NB4 (cell line): Measurements from ENCODE around the gene MYRF.

Experiments used
- MYC ChIP-seq: IDR thresholded peaks from 2 replicates; pipeline ENCODE4 v1.6.1; 2011; ENCODE audit warnings: low read depth, low read length
- POLR2A ChIP-seq: IDR thresholded peaks from 2 replicates; pipeline ENCODE4 v1.6.1; 2011; ENCODE audit warnings: mild to moderate bottlenecking; ENCODE audit not compliant: insufficient read length; ENCODE audit errors: extremely low read depth
- TF ChIP-seq, protein P1 (sequence below): IDR thresholded peaks from one replicate; pipeline ENCODE4 v1.5.1; 2012; ENCODE audit warnings: low read depth, low read length
- TF ChIP-seq, protein P2 (sequence below): IDR thresholded peaks from 2 replicates; pipeline ENCODE4 v1.6.1; 2011; ENCODE audit warnings: low read depth, low read length

DNA sequence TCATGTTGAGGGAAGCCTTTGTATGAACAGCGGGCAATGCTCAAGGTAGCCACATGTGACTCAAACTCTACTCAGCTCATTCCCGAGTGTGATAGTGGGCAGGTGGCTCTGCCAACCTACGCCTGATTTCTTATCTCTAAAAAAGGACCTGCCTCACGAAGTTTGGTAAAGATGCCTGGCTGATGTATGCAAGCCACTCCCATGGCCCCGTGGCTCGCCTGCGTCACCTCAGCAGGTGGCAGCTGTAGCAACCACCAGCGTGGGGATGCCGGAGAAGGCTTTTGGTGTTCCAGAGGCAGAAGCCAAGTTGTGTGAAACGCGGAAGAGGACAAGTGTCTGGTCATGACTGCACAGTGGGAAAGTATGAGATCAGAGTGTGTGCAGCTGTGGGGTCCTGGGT lies 81.0 kb downstream of the MYRF start:
- TF ChIP-seq, protein P1, sequence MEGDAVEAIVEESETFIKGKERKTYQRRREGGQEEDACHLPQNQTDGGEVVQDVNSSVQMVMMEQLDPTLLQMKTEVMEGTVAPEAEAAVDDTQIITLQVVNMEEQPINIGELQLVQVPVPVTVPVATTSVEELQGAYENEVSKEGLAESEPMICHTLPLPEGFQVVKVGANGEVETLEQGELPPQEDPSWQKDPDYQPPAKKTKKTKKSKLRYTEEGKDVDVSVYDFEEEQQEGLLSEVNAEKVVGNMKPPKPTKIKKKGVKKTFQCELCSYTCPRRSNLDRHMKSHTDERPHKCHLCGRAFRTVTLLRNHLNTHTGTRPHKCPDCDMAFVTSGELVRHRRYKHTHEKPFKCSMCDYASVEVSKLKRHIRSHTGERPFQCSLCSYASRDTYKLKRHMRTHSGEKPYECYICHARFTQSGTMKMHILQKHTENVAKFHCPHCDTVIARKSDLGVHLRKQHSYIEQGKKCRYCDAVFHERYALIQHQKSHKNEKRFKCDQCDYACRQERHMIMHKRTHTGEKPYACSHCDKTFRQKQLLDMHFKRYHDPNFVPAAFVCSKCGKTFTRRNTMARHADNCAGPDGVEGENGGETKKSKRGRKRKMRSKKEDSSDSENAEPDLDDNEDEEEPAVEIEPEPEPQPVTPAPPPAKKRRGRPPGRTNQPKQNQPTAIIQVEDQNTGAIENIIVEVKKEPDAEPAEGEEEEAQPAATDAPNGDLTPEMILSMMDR: no peak
- no peak for TF ChIP-seq POLR2A
- TF ChIP-seq, protein P2, sequence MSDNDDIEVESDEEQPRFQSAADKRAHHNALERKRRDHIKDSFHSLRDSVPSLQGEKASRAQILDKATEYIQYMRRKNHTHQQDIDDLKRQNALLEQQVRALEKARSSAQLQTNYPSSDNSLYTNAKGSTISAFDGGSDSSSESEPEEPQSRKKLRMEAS: no peak
- TF ChIP-seq MYC: peak; percentile 24; the same call in 1 of the 2 replicates
